HepG2 (cell line): ENCODE results near the gene MGAT5. TPM values are rescaled to one million over a fixed set of nuclear protein-coding genes. Genes with fewer than 3 reads are reported as not detected.
A peak's percentile ranks its signal among the peaks of the same experiment; 100 is the strongest.

Source experiments
- ATAC-seq: fragments of 200-7000 bp; cut with Tn5 transposase; 3 replicates; pipeline ENCODE4 v1.9.1; 2020; ENCODE audit warnings: mild to moderate bottlenecking, moderate library complexity
- BruUV-seq: library from RNA; stranded (reverse); fragments of 400-500 nt; replicated peaks from 2 replicates; lab custom pipeline; 2021; lab: Mats Ljungman, UMichigan
- CTCF ChIA-PET: fragments of 300-600 bp; formaldehyde crosslinking; extraction: SDS; loops from one replicate; lab custom pipeline; 2021; ENCODE audit warnings: low total read pairs, inconsistent platforms, low intra/inter-chr PET ratio; lab: Yijun Ruan, JAX
- POLR2A ChIA-PET: fragments of 350-600 bp; sonication (Branson Sonifier 250); formaldehyde crosslinking; loops from one replicate; lab custom pipeline; 2020; ENCODE audit warnings: antibody characterized with exemption, inconsistent platforms; lab: Yijun Ruan, JAX
- DNase-seq: peaks from one replicate; pipeline ENCODE4 v3.0.0-alpha.2; 2015; ENCODE audit warnings: low spot score
- FAIRE-seq: peaks from 3 replicates; lab custom pipeline; 2011; peaks lifted over from hg19 to GRCh38; lab: Jason Lieb, UNC
- H2AFZ ChIP-seq: one replicate; pipeline ENCODE4 v1.6.1; 2011; ENCODE audit warnings: low read length, inconsistent platforms
- H3K27ac ChIP-seq: fragments of 300-600 bp; 3 replicates; pipeline ENCODE4 v1.8.0; 2011; ENCODE audit warnings: mixed run types, mild to moderate bottlenecking, mixed read lengths, low read length, inconsistent platforms; ENCODE audit not compliant: insufficient read depth; ENCODE audit errors: extremely low read length
- H3K27me3 ChIP-seq, 2 experiments: fragments of 200-600 bp in 1 of 2; 2 replicates in 1 of 2; 3 replicates in 1 of 2; pipeline versions ENCODE4 v1.6.0 to v1.8.0; 2011; ENCODE audit warnings: low read length in 2 of 2, mild to moderate bottlenecking in 2 of 2, moderate library complexity in 2 of 2, inconsistent platforms in 1 of 2; ENCODE audit not compliant: insufficient read depth in 2 of 2, control insufficient read depth in 1 of 2
- H3K36me3 ChIP-seq, 2 experiments: fragments of 200-600 bp in 1 of 2; replicated peaks in 1 of 2; 2 replicates in 1 of 2; 3 replicates in 1 of 2; pipeline versions ENCODE4 v1.5.1 to v1.8.0; 2011; ENCODE audit warnings: low read length in 2 of 2, inconsistent platforms in 1 of 2; ENCODE audit not compliant: insufficient read depth in 2 of 2, control insufficient read depth in 1 of 2
- H3K4me1 ChIP-seq: 2 replicates; pipeline ENCODE4 v1.5.1; 2012; ENCODE audit warnings: low read length, inconsistent platforms; ENCODE audit not compliant: insufficient read depth
- H3K4me2 ChIP-seq: 2 replicates; pipeline ENCODE4 v1.6.0; 2011; ENCODE audit warnings: low read depth, low read length, inconsistent platforms
- H3K4me3 ChIP-seq, 3 experiments: fragments of 200-600 bp in 1 of 3; sonication (generic), shearing (Covaris generic) in 1 of 3; replicated peaks in 1 of 3; 2 replicates each; pipeline ENCODE4 v1.5.1; 2011 to 2016; ENCODE audit warnings: low read length in 3 of 3, inconsistent platforms in 2 of 3, low read depth in 2 of 3, mild to moderate bottlenecking in 2 of 3, control low read depth in 1 of 3, mixed read lengths in 1 of 3; ENCODE audit not compliant: insufficient read depth in 1 of 3
- H3K79me2 ChIP-seq: one replicate; pipeline ENCODE4 v1.6.1; 2011; ENCODE audit warnings: low read length, inconsistent platforms; ENCODE audit not compliant: insufficient read depth
- H3K9ac ChIP-seq: 2 replicates; pipeline ENCODE4 v1.6.0; 2011; ENCODE audit warnings: mild to moderate bottlenecking, low read depth, low read length, inconsistent platforms; ENCODE audit not compliant: insufficient read depth
- H3K9me3 ChIP-seq: 2 replicates; pipeline ENCODE4 v1.5.1; 2012; ENCODE audit warnings: mild to moderate bottlenecking, low read length
- H4K20me1 ChIP-seq: 2 replicates; pipeline ENCODE4 v1.6.0; 2011; ENCODE audit warnings: inconsistent platforms, mild to moderate bottlenecking, low read length, moderate library complexity; ENCODE audit not compliant: insufficient read depth
- DNMT3B ChIP-seq: conservative IDR thresholded peaks from 2 replicates; pipeline ENCODE4 v1.6.1; 2016; ENCODE audit warnings: missing biosample characterization, control low read depth
- FOXM1 ChIP-seq: sonication (generic); formaldehyde crosslinking; IDR thresholded peaks from 2 replicates; pipeline ENCODE4 v1.5.0; 2020; ENCODE audit warnings: missing genetic modification reagents
- FOXO1 ChIP-seq: sonication (generic); formaldehyde crosslinking; IDR thresholded peaks from 2 replicates; pipeline ENCODE4 v1.4.0; 2020; ENCODE audit warnings: missing genetic modification reagents
- KMT2B ChIP-seq: IDR thresholded peaks from 2 replicates; pipeline ENCODE4 v1.6.1; 2016; ENCODE audit warnings: missing genetic modification reagents, missing compliant biosample characterization
- MZF1 ChIP-seq: sonication (generic); formaldehyde crosslinking; IDR thresholded peaks from 2 replicates; pipeline ENCODE4 v1.8.1; 2023; ENCODE audit warnings: mild to moderate bottlenecking, missing genetic modification reagents, borderline replicate concordance
- NFYC ChIP-seq: IDR thresholded peaks from 2 replicates; pipeline ENCODE4 v1.6.1; 2016; ENCODE audit warnings: missing genetic modification reagents, missing compliant biosample characterization
- RARG ChIP-seq: sonication (generic); formaldehyde crosslinking; IDR thresholded peaks from 2 replicates; pipeline ENCODE4 v1.4.0; 2020; ENCODE audit warnings: low read depth, mild to moderate bottlenecking, missing genetic modification reagents
- SOX13 ChIP-seq, 3 experiments: fragments of 450-650 bp in 1 of 3; sonication (generic) in 1 of 3; formaldehyde crosslinking in 1 of 3; IDR thresholded peaks in 2 of 3; conservative IDR thresholded peaks in 1 of 3; 2 replicates each; pipeline versions ENCODE4 v1.5.0 to v1.6.1; 2016 to 2020; ENCODE audit warnings: antibody characterized with exemption in 1 of 3, mild to moderate bottlenecking in 1 of 3, missing compliant biosample characterization in 1 of 3, missing genetic modification reagents in 1 of 3, moderate library complexity in 1 of 3
- YEATS4 ChIP-seq: sonication (generic); formaldehyde crosslinking; IDR thresholded peaks from 2 replicates; pipeline ENCODE4 v1.4.0; 2020; ENCODE audit warnings: missing genetic modification reagents, borderline replicate concordance
- ZFP41 ChIP-seq: sonication (generic); formaldehyde crosslinking; IDR thresholded peaks from 2 replicates; pipeline ENCODE4 v1.4.0; 2020; ENCODE audit warnings: mild to moderate bottlenecking, missing genetic modification reagents, borderline replicate concordance
- ZNF160 ChIP-seq: sonication (generic); formaldehyde crosslinking; IDR thresholded peaks from 2 replicates; pipeline ENCODE4 v1.8.0; 2022; ENCODE audit warnings: mild to moderate bottlenecking, inconsistent platforms, missing genetic modification reagents
- ZNF17 ChIP-seq: sonication (generic); formaldehyde crosslinking; IDR thresholded peaks from 2 replicates; pipeline ENCODE4 v1.5.0; 2020; ENCODE audit warnings: mild to moderate bottlenecking, missing genetic modification reagents
- ZNF34 ChIP-seq: sonication (generic); formaldehyde crosslinking; IDR thresholded peaks from 2 replicates; pipeline ENCODE4 v1.4.0; 2020; ENCODE audit warnings: mild to moderate bottlenecking, missing genetic modification reagents, borderline replicate concordance
- ZNF776 ChIP-seq: sonication (generic); formaldehyde crosslinking; IDR thresholded peaks from 2 replicates; pipeline ENCODE4 v1.4.0; 2020; ENCODE audit warnings: mild to moderate bottlenecking, missing genetic modification reagents
- WGBS: methylation state at CpG from one replicate; pipeline ENCODE4 v1.1.6; 2017; ENCODE audit warnings: low lambda C conversion rate; 5-methylcytosine and 5-hydroxymethylcytosine counted together
- in situ Hi-C: cut with HindIII; loops from 2 replicates; pipeline ENCODE4 v1.10.0; 2017; ENCODE audit warnings: low pct_unique_long_range_greater_than_20kb; ENCODE audit not compliant: extremely low pct_ligation_motif_present
- intact Hi-C: fragments of 100-400 bp; cut with micrococcal nuclease; formaldehyde crosslinking; loops from one replicate; pipeline ENCODE4 v1.10.0; 2022; ENCODE audit not compliant: unreplicated experiment
- polyA plus RNA-seq, 8 experiments: library from polyadenylated mRNA; depleted of rRNA in 3 of 8; stranded (reverse) in 7 of 8; unstranded in 1 of 8; fragments of >200 nt; fragmentation: Illumina TruSeq in 4 of 8; extraction: Trizol in 4 of 8; gene quantifications; 2 replicates each; pipeline versions ENCODE4 v1.2.1 to v1.2.3, GENCODE V29; 2011 to 2016; ENCODE audit warnings: low read depth in 4 of 8, missing spikeins in 1 of 8, mixed read lengths in 1 of 8; ENCODE audit not compliant: insufficient read depth in 1 of 8
- total RNA-seq, 5 experiments: library from RNA; depleted of rRNA; stranded (reverse); fragments of >200 nt; fragmentation: Illumina TruSeq; extraction: Trizol; gene quantifications; 2 replicates each; pipeline ENCODE4 v1.2.3, GENCODE V29; 2016; ENCODE audit warnings: low read depth in 1 of 5
- TF ChIP-seq, protein P1 (sequence below): sonication (generic); formaldehyde crosslinking; IDR thresholded peaks from 2 replicates; pipeline ENCODE4 v1.4.0; 2020; ENCODE audit warnings: mild to moderate bottlenecking, missing genetic modification reagents
- TF ChIP-seq, protein P2 (sequence below): sonication (generic); formaldehyde crosslinking; IDR thresholded peaks from 2 replicates; pipeline ENCODE4 v1.9.0; 2022; ENCODE audit warnings: low read depth, missing genetic modification reagents
- TF ChIP-seq, protein P3 (sequence below): IDR thresholded peaks from 2 replicates; pipeline ENCODE4 v1.6.1; 2016; ENCODE audit warnings: low read depth

Gene MGAT5
- total and polyA plus RNA-seq, 2 of the 13 experiments (the other 11 are each of a cell fraction or from before 2014, with no cell fraction given), result 33.1 to 60.2 TPM

DNA sequence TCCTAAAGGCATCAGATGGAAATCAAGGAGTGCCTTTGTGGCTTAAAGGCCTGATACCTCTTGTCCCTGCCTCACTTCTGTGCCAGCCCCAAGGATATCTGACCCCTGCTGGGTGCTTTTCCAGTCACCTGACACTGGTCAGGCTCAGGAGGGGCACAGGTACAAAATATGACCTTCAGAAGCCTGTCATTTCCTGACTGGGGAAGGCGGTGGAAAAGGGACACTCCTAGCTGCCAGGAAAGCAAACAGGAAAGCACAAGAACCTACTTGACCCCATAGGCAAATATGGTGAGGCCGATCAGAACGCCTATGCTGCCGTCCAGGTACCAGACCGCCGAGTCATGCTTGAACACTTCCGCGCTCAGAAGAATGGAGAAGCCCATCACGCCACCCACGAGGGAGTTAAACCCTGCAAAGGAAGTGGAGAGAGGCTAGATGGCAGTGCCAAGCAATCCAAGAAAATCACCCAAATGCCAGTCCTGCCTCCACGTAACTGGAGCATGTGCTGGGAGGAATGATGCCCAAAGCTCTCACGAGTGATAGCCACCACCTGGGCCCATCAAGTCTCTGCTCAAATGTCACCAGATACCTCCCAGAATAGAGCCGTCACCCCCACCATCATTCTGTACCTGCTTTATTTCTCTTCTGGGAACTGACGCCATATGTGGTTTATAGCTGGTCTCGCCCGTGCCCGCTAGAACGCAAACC, 204.0 kb downstream of the MGAT5 start:
- in situ Hi-C loops, result loop anchor here (10.0 kb wide), 2 partner anchors 333 to 573 kb away; no protein-coding TSS in a partner anchor
- peak overlapping the region; percentile 30; the same call in 1 of the 2 replicates for H3K4me2 ChIP-seq
- peak; percentile 86 for DNase-seq
- peak; percentile 72 for FAIRE-seq
- H3K79me2 ChIP-seq, result no peaks in the 10 kb centered on the region
- BruUV-seq, result no TSS peak
- no peaks in the 10 kb centered on the region for H4K20me1 ChIP-seq
- intact Hi-C loops, result loop anchor here (2.0 kb wide), 1 partner anchor 339 kb away; no protein-coding TSS in a partner anchor
- ChIA-PET POLR2A (interaction anchor here (1.0 kb wide), 1 partner anchor 46 kb away, joined by 3 read pairs; no protein-coding TSS in a partner anchor), CTCF (no interaction called here)
- H3K27ac ChIP-seq, result peak overlapping the region; percentile 47
- peaks cover 3 to 5% of the 10 kb centered on the region in 2 experiments; a peak in 4 of 5 replicates for H3K36me3 ChIP-seq
- no peak overlapping the region for H2AFZ ChIP-seq
- H3K9ac ChIP-seq, result no peak overlapping the region
- peak; percentile 55 for ATAC-seq
- H3K4me1 ChIP-seq, result peaks cover 52% of the 10 kb centered on the region
- WGBS, result 65% methylated on average over 18 of the region's 18 CpGs
- no peak overlapping the region for H3K4me3 ChIP-seq
- H3K27me3 ChIP-seq, result peaks cover 0 to 3% of the 10 kb centered on the region in 2 experiments; a peak in 3 of 5 replicates
- H3K9me3 ChIP-seq, result no peaks in the 10 kb centered on the region
- TF ChIP-seq KMT2B (CRISPR knock-in tag) (no peak), MZF1 (CRISPR knock-in tag) (no peak), ZNF34 (0 out of 2 replicates have a peak, but pooled peaks have one; percentile 44), NFYC (CRISPR knock-in tag) (no peak), ZNF160 (no peak), YEATS4 (no peak), FOXO1 (CRISPR knock-in tag) (no peak; the same call in 1 of the 2 replicates), ZNF17 (CRISPR knock-in tag) (no peak), ZNF776 (CRISPR knock-in tag) (no peak), DNMT3B (no peak), FOXM1 (CRISPR knock-in tag) (no peak), SOX13 (IDR thresholded peaks at IDR 0.05) (no peak), SOX13 (CRISPR knock-in tag; conservative IDR thresholded peaks at IDR 0.05 in 1 of 2, IDR thresholded peaks at IDR 0.05 in 1 of 2) (peak in 1 of 2 experiments; percentile 50; a peak in 1 of 4 replicates), RARG (CRISPR knock-in tag) (no peak), ZFP41 (CRISPR knock-in tag) (no peak)
- TF ChIP-seq, protein P1, sequence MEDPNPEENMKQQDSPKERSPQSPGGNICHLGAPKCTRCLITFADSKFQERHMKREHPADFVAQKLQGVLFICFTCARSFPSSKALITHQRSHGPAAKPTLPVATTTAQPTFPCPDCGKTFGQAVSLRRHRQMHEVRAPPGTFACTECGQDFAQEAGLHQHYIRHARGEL (CRISPR knock-in tag), result no peak
- TF ChIP-seq, protein P2, sequence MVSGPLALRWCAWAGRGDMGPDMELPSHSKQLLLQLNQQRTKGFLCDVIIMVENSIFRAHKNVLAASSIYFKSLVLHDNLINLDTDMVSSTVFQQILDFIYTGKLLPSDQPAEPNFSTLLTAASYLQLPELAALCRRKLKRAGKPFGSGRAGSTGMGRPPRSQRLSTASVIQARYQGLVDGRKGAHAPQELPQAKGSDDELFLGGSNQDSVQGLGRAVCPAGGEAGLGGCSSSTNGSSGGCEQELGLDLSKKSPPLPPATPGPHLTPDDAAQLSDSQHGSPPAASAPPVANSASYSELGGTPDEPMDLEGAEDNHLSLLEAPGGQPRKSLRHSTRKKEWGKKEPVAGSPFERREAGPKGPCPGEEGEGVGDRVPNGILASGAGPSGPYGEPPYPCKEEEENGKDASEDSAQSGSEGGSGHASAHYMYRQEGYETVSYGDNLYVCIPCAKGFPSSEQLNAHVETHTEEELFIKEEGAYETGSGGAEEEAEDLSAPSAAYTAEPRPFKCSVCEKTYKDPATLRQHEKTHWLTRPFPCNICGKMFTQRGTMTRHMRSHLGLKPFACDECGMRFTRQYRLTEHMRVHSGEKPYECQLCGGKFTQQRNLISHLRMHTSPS (CRISPR knock-in tag), result peak; percentile 81
- TF ChIP-seq, protein P3, sequence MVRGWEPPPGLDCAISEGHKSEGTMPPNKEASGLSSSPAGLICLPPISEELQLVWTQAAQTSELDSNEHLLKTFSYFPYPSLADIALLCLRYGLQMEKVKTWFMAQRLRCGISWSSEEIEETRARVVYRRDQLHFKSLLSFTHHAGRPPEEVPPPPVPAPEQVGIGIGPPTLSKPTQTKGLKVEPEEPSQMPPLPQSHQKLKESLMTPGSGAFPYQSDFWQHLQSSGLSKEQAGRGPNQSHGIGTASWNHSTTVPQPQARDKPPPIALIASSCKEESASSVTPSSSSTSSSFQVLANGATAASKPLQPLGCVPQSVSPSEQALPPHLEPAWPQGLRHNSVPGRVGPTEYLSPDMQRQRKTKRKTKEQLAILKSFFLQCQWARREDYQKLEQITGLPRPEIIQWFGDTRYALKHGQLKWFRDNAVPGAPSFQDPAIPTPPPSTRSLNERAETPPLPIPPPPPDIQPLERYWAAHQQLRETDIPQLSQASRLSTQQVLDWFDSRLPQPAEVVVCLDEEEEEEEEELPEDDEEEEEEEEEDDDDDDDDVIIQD (CRISPR knock-in tag), result peak; percentile 81; the same call in 1 of the 2 replicates
